Measurements from ENCODE around the gene PRKCA.

Gene PRKCA

GRCh38 chr17:66495035-66495434 lies 192.6 kb downstream of the PRKCA start:
- FAIRE-seq: no peak

GRCh38 chr17:66496306-66496705 lies 193.9 kb downstream of the PRKCA start:
- FAIRE-seq: no peak

GRCh38 chr17:66498580-66498979 lies 196.2 kb downstream of the PRKCA start:
- FAIRE-seq: no peak

GRCh38 chr17:66506641-66507040 lies 204.2 kb downstream of the PRKCA start:
- FAIRE-seq: no peak

GRCh38 chr17:66507103-66507923 lies 204.9 kb downstream of the PRKCA start:
- FAIRE-seq: peak; percentile 89

- FAIRE-seq: no peak
Measured at GRCh38 chr17:66507982-66508760, 205.8 kb downstream of the PRKCA start.

- FAIRE-seq: no peak
Measured at GRCh38 chr17:66508896-66509844, 206.8 kb downstream of the PRKCA start.

GRCh38 chr17:66509926-66510325 lies 207.5 kb downstream of the PRKCA start:
- FAIRE-seq: no peak

GRCh38 chr17:66511135-66511534 lies 208.7 kb downstream of the PRKCA start:
- FAIRE-seq: no peak

- FAIRE-seq: no peak
Measured at GRCh38 chr17:66514227-66514806, 211.9 kb downstream of the PRKCA start.

- FAIRE-seq: no peak
Measured at GRCh38 chr17:66515974-66516373, 213.6 kb downstream of the PRKCA start.

GRCh38 chr17:66517336-66518009 lies 215.1 kb downstream of the PRKCA start:
- FAIRE-seq: no peak

- FAIRE-seq: no peak
Measured at GRCh38 chr17:66518108-66518507, 215.7 kb downstream of the PRKCA start.

- no peak for FAIRE-seq
Measured at GRCh38 chr17:66518677-66519076, 216.3 kb downstream of the PRKCA start.

GRCh38 chr17:66519154-66519553 lies 216.7 kb downstream of the PRKCA start:
- FAIRE-seq: no peak

GRCh38 chr17:66520999-66521398 lies 218.6 kb downstream of the PRKCA start:
- no peak for FAIRE-seq

GRCh38 chr17:66522591-66523272 lies 220.3 kb downstream of the PRKCA start:
- FAIRE-seq: no peak

- FAIRE-seq: no peak
Measured at GRCh38 chr17:66523378-66524200, 221.2 kb downstream of the PRKCA start.

- no peak for FAIRE-seq
Measured at GRCh38 chr17:66524877-66525276, 222.5 kb downstream of the PRKCA start.

- FAIRE-seq: no peak
Measured at GRCh38 chr17:66525338-66525737, 222.9 kb downstream of the PRKCA start.

Data from G401.6 (cell line).